GM19240 (cell line): ENCODE measurements around the gene TMTC4.
"Not testable (repeated sequence)": the region's sequence is repeated elsewhere in the genome, so short reads cannot be mapped to it uniquely, and the experiment has no call there.

Experiments used
- DNase-seq: peaks from one replicate; pipeline ENCODE4 v3.0.0; 2011; ENCODE audit warnings: low spot score; ENCODE audit not compliant: insufficient read length

TMTC4 gene, protein sequence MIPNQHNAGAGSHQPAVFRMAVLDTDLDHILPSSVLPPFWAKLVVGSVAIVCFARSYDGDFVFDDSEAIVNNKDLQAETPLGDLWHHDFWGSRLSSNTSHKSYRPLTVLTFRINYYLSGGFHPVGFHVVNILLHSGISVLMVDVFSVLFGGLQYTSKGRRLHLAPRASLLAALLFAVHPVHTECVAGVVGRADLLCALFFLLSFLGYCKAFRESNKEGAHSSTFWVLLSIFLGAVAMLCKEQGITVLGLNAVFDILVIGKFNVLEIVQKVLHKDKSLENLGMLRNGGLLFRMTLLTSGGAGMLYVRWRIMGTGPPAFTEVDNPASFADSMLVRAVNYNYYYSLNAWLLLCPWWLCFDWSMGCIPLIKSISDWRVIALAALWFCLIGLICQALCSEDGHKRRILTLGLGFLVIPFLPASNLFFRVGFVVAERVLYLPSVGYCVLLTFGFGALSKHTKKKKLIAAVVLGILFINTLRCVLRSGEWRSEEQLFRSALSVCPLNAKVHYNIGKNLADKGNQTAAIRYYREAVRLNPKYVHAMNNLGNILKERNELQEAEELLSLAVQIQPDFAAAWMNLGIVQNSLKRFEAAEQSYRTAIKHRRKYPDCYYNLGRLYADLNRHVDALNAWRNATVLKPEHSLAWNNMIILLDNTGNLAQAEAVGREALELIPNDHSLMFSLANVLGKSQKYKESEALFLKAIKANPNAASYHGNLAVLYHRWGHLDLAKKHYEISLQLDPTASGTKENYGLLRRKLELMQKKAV

DNA sequence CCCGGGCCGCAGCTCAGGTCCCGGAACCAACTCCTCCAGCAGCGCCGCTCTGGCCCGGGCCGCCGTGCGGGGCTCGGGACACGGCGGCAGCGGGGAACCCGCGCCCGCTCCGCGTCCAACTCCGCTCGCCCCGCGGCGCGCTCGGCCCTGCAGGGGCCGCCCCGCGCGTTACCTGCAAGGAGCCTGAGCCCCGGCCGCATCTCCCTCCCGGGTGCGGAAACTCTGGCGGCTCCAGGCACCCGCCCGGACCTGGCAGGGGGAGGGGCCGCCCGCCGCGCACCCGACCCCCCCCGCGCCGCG is at the start of gene TMTC4:
TMTC4 (minus strand) TSS at position 224 of the 300 bp plus-strand sequence. CDS start 4,433 bp downstream, outside the sequence.
- DNase-seq: no peak

DNA sequence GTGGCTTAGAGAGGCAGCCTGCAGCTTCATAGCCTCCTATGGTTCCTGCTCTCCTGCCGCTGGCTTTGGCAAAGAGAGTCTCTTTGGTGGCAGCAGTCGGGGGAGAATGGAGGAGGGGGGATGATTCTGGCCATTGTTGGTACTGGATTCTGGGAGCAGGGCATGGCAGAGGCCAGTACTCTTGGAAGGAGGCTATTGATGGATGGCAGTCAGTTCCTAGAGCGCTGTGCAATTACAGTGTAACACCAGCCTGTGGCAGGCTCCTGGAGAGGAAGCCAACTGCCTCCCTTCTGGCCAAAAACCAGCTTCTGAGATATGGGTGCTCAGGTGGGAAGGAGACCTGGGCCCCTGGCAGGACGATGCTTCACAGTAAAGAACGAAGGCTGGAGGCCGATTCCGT is 47.9 kb upstream of the TMTC4 start:
- no peak for DNase-seq

- DNase-seq: peak; percentile 26
Measured at GRCh38 chr13:100721885-100722512, 47.4 kb upstream of the TMTC4 start.

DNA sequence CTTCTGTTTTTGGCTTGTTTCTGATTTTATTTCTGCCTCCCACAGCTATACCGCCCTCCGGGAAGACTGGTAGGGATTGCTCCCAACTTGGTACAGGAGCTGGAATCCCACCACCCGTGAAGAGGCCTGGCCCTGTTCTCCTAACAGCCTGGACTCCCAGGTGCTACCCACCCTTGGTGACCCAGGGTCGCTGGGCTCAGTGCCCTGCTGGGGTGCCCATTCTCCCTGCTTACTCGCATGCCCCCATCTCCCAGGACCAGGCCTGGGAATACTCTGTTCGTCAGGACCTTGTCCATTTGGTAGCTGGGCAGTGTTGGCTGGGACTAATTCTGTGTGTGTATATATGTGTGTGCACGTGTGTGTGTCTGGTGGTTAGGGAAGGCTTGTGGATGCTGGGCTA is 41.0 kb upstream of the TMTC4 start:
- DNase-seq: no peak

- no peak for DNase-seq
Measured at GRCh38 chr13:100714478-100714877, 39.9 kb upstream of the TMTC4 start.

GRCh38 chr13:100710176-100710575 is 35.6 kb upstream of the TMTC4 start:
- DNase-seq: no peak

GRCh38 chr13:100707818-100708740 is 33.5 kb upstream of the TMTC4 start:
- no peak for DNase-seq

DNA sequence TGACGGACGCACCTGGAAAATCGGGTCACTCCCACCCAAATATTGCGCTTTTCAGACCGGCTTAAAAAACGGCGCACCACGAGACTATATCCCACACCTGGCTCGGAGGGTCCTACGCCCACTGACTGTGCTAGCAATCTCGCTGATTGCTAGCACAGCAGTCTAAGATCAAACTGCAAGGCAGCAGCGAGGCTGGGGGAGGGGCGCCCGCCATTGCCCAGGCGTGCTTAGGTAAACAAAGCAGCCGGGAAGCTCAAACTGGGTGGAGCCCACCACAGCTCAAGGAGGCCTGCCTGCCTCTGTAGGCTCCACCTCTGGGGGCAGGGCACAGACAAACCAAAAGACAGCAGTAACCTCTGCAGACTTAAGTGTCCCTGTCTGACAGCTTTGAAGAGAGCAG is 23.7 kb upstream of the TMTC4 start:
- not testable (repeated sequence) for DNase-seq

GRCh38 chr13:100695509-100695773 is 20.8 kb upstream of the TMTC4 start:
- DNase-seq: no peak

- no peak for DNase-seq
Measured at GRCh38 chr13:100694722-100695508, 20.3 kb upstream of the TMTC4 start.

- no peak for DNase-seq
Measured at GRCh38 chr13:100689191-100689590, 14.6 kb upstream of the TMTC4 start.

DNA sequence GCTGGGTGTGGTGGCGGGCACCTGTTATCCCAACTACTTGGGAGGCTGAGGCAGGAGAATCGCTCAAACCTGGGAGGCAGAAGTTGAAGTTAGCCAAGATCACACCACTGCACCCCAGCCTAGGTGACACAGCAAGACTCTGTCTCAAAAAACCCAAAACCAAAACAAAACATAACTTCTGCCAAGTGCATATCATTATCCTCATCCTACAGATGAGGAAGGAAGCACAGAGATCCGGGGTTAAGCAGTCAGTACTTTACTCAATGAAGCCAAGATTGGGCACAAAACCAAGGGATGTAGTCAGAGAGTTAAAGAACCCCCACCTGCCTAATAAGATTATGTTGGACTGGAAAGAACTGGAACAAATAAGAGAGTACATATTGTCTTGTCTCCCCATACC is 5.5 kb upstream of the TMTC4 start:
- DNase-seq: no peak

DNA sequence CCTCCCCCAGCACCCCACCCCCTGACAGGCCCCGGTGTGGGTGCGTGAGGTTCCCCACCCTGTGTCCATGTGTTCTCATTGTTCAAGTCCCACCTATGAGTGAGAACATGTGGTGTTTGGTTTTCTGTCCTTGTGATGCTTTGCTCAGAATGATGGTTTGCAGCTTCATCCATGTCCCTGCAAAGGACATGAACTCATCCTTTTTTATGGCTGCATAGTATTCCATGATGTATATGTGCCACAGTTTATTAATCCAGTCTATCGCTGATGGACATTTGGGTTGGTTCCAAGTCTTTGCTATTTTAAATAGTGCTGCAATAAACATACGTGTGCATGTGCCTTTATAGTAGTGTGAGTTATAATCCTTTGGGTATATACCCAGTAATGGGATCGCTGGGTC is 2.5 kb upstream of the TMTC4 start:
- not testable (repeated sequence) for DNase-seq

GRCh38 chr13:100675661-100676129 is 1.1 kb upstream of the TMTC4 start:
- DNase-seq: no peak

- peak; percentile 98 for DNase-seq
Measured at GRCh38 chr13:100674872-100675660, 471 bp upstream of the TMTC4 start.

DNA sequence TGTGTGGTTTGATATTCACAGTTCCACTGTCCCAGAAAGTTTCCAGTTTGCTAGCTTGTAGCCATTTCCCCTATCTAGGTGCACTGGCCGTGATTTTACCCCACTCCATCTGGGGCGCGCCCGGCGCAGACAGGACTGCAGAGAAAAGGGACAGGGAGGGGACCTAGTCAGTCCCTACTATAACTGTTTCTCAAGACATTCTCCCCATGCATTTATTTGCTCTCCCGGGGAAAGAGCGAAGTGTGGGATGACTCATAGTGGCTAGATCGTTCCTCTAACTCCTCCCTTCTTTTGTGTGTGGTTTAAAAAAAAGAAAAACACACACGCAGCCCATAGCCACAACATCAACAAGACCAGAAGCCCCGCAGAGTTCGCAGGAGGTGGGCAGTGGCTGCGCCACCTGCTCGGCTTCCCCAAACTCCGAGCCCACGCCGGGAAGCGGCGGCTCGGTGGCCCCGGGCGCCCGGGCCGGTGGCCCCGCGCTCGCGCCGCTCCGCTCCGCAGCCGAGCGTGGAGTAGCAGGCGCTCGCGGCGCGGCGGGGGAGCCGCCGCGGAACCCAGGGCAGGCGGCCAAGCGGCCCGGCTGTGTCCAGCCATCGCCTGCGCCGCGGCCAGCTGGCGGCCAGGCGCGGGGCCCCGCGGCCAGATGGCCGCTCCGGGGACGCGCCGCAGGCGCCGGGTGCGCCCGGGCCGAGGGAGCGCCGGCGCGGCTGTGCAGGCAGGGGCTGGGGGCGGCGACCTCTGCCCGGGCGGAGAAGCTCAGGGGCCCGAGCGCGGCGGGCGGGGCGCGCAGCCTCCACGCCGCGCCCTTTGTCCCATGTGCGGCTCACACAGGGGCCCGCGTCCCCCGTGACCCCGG is 653 bp downstream of the TMTC4 start:
- DNase-seq: peak; percentile 22

DNA sequence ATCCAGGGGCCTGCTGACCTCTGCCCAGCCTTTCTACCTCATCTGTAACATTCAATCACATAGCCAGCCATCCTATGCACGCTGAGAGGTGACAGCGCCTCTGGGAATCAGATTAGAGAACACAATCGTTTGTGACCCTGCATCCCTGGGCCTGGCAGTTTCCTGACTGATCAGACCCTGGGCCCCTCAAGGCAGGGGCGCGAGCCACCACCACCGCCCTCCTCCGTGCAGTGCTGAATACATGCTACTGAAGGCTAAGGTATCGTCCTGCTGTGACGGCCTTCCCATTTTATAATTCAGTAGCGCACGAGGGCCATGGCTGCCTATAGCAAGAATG is 1.3 kb downstream of the TMTC4 start:
- DNase-seq: no peak

GRCh38 chr13:100671389-100672182 is 3.0 kb downstream of the TMTC4 start:
- no peak for DNase-seq
